Large intestine (tissue), 3 donors: ENCODE data around the gene SLC26A11. TPM values are rescaled to one million over a fixed set of nuclear protein-coding genes. Genes with fewer than 3 reads are reported as not detected.

Source experiments
- DNase-seq, 2 donors: peaks; one replicate each; pipeline versions ENCODE4 v3.0.0 to v3.0.0-alpha.2; 2013
- H3K27ac ChIP-seq: one replicate; pipeline ENCODE4 v1.5.1; 2013; ENCODE audit warnings: low read length
- H3K27me3 ChIP-seq: 2 replicates; pipeline ENCODE4 v1.6.1; 2013; ENCODE audit warnings: low read length; ENCODE audit not compliant: control insufficient read depth, insufficient read depth
- H3K36me3 ChIP-seq: 2 replicates; pipeline ENCODE4 v1.6.1; 2013; ENCODE audit warnings: low read length; ENCODE audit not compliant: control insufficient read depth, insufficient read depth
- H3K4me1 ChIP-seq: one replicate; pipeline ENCODE4 v1.6.1; 2013; ENCODE audit warnings: low read length; ENCODE audit not compliant: control insufficient read depth, insufficient read depth
- H3K4me3 ChIP-seq: one replicate; pipeline ENCODE4 v1.5.1; 2013; ENCODE audit warnings: low read length
- H3K9me3 ChIP-seq: one replicate; pipeline ENCODE4 v1.6.1; 2013; ENCODE audit warnings: mild to moderate bottlenecking, low read depth, low read length, moderate library complexity; ENCODE audit not compliant: control insufficient read depth
- WGBS: methylation state at CpG from one replicate; pipeline ENCODE4 v1.1.5; 2013; ENCODE audit warnings: low lambda C conversion rate; ENCODE audit not compliant: insufficient coverage; 5-methylcytosine and 5-hydroxymethylcytosine counted together
- polyA plus RNA-seq: library from polyadenylated mRNA; unstranded; fragments of 120-200 nt; gene quantifications from one replicate; pipeline ENCODE4 v1.2.1, GENCODE V29; 2013

The SLC26A11 gene
- polyA plus RNA-seq, 1 donor, result 82.8 TPM

DNA sequence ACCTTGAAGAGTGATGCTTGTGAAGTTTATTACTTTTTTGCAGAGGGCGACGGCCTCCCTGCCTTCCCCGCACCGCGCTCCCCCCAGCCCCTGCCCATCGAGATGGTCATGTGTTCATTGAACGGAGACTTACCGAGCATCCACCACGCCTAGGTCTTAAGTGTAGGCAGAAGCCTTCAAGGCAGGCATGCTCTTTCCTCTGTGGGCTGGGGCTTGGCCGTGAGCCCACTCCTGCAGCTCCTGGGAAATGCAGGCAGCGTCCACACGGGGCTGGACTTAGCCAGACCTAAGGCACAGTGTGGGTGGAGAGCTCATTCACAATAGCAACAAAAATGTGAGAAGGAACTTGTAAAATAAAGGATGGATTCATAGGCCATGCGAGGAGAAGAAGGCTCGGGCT, 59.7 kb downstream of the SLC26A11 start:
- H3K27ac ChIP-seq, result no peak overlapping the region
- H3K4me3 ChIP-seq, result no peak overlapping the region
- WGBS, result 87% methylated on average over 3 of the region's 14 CpGs
- H3K4me1 ChIP-seq, result no peaks in the 10 kb centered on the region
- H3K9me3 ChIP-seq, result no peaks in the 10 kb centered on the region
- no peaks in the 10 kb centered on the region for H3K27me3 ChIP-seq
- peaks cover 47% of the 10 kb centered on the region for H3K36me3 ChIP-seq
- peak in 1 of 2 donors; percentile 13 for DNase-seq

DNA sequence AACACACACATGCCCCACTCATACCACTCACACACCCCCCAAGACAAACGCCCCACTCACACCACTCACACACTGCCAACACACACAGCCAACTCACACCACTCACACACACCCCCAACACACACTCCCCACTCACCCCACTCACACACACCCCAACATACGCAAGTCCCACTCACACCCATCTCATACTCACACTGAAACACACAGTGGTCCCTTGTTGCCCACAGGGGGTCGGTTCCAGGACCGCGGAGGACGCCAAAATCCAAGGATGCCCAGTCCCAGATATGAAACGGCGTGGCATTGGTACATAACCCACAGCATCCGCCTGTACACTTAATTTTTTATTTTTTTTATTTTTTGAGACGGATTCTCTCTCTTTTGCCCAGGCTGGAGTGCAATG, 61.3 kb downstream of the SLC26A11 start:
- DNase-seq, result no peak
- no CpG with 5 or more reads among the region's 10 CpGs for WGBS
- no peak overlapping the region for H3K27ac ChIP-seq
- H3K36me3 ChIP-seq, result peaks cover 47% of the 10 kb centered on the region
- no peaks in the 10 kb centered on the region for H3K4me1 ChIP-seq
- H3K9me3 ChIP-seq, result no peaks in the 10 kb centered on the region
- no peaks in the 10 kb centered on the region for H3K27me3 ChIP-seq
- no peak overlapping the region for H3K4me3 ChIP-seq

DNA sequence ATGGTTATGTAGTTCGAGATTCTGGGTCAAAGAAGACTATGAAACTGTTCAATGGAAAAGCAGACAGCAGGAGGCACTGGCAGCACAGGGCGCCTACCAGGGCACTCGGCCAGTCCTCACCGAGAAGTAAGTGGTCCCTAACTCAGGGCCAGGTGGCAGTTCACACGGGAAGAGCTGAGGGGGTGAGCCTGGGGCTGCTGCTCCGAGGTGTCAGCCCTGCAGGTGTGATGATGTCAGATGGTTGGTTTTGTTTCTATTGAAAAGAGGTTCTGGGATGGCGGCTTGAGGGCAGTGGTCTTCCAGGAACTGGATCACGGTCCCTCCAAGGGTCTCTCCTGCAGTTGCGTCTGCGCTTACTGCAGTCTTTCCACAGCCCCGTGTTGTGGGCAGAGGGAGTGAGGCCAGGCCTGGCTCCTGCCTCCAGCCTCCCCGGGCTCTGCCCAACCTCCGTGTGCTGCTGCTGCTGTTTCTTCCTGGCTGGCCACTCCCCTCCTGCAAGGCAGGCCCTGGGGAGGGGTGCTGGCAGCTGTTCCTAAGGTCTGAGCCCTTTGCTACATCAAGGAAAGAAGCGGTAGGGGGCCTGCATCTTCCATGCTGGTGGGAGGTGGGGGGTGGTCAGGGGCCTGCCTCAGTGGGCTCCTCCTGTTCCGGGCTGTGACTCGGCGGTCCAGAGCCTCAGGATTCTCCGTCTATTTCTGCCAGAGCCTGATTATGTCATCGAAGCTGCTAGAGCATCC, 63.1 kb downstream of the SLC26A11 start:
- DNase-seq, result no peak
- no peaks in the 10 kb centered on the region for H3K9me3 ChIP-seq
- no CpG with 5 or more reads among the region's 19 CpGs for WGBS
- no peaks in the 10 kb centered on the region for H3K27me3 ChIP-seq
- no peaks in the 10 kb centered on the region for H3K4me1 ChIP-seq
- no peak overlapping the region for H3K4me3 ChIP-seq
- H3K27ac ChIP-seq, result no peak overlapping the region
- H3K36me3 ChIP-seq, result peaks cover 51% of the 10 kb centered on the region

DNA sequence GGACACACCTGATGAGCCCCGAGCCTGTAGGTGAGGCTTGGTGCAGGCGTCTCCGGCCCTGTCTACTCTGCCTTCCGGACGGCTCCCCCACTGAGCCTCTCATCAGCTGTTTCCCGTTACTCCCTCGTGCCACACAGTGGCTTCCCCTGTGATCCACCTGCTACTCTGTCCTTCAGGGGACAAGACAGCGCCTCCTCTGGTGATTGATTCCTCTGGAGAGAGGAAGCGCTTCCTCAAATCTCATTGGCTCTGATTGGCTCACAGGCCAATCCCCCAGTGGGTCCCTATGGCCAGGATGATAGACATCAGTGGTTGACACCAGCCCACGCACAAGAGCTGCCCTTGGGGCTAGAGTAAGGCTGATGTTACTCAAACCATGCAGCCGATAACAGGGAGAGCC, 64.4 kb downstream of the SLC26A11 start:
- H3K36me3 ChIP-seq, result peaks cover 54% of the 10 kb centered on the region
- no peaks in the 10 kb centered on the region for H3K9me3 ChIP-seq
- H3K27ac ChIP-seq, result no peak overlapping the region
- no peak for DNase-seq
- no CpG with 5 or more reads among the region's 11 CpGs for WGBS
- H3K4me1 ChIP-seq, result no peaks in the 10 kb centered on the region
- no peaks in the 10 kb centered on the region for H3K27me3 ChIP-seq
- H3K4me3 ChIP-seq, result no peak overlapping the region

DNA sequence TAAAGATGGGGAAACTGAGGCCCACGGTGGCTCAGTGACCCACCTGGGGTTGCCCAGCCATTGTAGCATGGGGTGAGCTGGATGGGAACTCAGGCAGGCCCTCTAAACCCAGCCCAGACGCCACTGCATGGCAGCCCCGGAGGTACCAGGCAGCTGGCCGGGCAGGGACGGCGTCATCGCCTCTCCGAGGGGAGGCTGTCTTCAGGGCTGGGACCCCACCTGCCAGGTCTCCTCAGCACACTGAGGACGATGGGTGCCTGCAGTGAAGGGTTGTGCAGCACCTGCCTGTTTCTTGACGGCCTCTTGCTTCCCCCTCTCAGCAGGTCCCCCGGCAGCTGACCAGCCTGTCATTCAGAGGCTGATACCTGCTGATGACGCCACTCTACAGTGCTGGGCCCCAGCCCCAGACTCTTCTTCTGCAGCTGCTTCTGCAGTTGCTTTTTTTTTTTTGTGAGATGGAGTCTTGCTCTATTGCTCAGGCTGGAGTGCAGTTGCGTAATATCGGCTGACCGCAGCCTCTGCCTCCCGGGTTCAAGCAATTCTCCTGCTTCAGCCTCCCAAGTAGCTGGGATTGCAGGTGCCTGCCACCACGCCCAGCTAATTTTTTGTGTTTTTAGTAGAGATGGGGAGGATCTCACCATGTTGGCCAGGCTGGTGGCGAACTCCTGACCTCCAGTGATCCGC, 65.2 kb downstream of the SLC26A11 start:
- Histone ChIP-seq H3K4me1 (no peaks in the 10 kb centered on the region), H3K36me3 (peaks cover 58% of the 10 kb centered on the region), H3K27ac (no peak overlapping the region), H3K4me3 (no peak overlapping the region), H3K27me3 (no peaks in the 10 kb centered on the region), H3K9me3 (no peaks in the 10 kb centered on the region)
- no peak for DNase-seq
- WGBS, result no CpG with 5 or more reads among the region's 19 CpGs

DNA sequence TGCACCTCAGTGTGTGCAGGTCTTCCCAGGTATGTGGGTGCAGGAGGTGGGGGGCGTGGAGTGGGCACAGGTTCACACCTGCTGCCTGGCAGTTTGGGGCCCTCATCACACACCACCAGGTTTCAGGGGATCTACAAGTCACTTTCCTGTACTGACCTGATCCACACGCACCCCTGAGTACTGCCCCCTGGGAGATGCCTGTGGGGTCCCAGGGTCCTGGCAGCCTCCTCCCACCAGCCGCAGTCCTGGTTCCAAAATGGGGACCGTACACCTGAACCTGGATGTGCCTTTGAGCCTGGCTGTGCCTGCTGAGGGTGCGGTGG, 66.4 kb downstream of the SLC26A11 start:
- H3K4me3 ChIP-seq, result no peak overlapping the region
- no peaks in the 10 kb centered on the region for H3K4me1 ChIP-seq
- H3K27ac ChIP-seq, result no peak overlapping the region
- H3K36me3 ChIP-seq, result peaks cover 59% of the 10 kb centered on the region
- no CpG with 5 or more reads among the region's 5 CpGs for WGBS
- no peaks in the 10 kb centered on the region for H3K27me3 ChIP-seq
- H3K9me3 ChIP-seq, result no peaks in the 10 kb centered on the region
- no peak for DNase-seq

DNA sequence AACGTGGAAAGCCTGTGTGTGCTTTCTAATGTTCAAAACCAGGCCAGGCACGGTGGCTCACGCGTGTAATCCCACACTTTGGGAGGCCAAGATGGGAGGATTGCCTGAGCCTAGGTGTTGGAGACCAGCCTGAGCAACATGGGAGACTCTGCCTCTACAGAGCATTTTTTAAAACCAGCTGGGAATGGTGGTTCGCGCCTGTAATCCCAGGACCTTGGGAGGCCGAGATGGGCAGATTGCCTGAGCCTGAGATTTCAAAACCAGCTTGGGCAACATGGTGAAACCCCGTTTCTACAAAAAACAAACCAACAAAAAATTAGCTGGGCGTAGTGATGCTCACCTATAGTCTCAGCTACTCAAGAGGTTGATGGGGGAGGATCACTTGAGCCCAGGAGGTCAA, 66.8 kb downstream of the SLC26A11 start:
- Histone ChIP-seq H3K4me1 (no peaks in the 10 kb centered on the region), H3K36me3 (peaks cover 60% of the 10 kb centered on the region), H3K9me3 (no peaks in the 10 kb centered on the region), H3K4me3 (no peak overlapping the region), H3K27ac (no peak overlapping the region), H3K27me3 (no peaks in the 10 kb centered on the region)
- no CpG with 5 or more reads among the region's 9 CpGs for WGBS
- DNase-seq, result no peak

DNA sequence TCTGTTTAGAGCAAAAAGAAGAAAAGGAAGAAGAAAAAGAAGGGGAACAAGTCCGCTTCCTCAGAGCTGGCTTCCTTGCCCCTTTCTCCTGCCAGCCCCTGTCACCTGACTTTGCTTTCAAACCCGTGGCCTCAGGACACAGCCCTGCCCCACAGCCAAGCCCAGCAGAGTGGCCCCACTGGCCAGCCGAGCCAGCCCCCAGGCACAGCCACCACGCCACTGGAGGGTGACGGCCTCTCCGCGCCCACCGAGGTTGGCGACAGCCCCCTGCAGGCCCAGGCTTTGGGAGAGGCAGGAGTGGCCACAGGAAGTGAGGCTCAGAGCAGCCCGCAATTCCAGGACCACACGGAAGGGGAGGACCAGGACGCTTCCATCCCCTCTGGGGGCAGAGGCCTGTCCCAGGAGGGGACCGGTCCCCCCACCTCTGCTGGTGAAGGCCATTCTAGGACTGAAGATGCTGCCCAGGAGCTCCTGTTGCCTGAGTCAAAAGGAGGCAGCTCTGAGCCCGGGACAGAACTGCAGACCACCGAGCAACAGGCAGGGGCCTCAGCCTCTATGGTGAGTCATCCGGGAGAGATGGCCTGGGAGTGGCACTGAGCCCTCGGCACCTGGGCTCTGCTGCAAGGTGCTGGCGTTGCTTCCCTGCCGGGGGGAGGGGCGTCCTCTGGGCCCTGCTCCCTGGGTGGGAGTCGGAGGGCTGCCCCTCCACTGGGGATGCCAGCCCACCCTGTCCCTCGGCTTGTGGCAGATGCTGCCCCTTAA, 67.8 kb downstream of the SLC26A11 start:
- Histone ChIP-seq H3K9me3 (no peaks in the 10 kb centered on the region), H3K36me3 (peaks cover 67% of the 10 kb centered on the region), H3K27ac (no peak overlapping the region), H3K27me3 (no peaks in the 10 kb centered on the region), H3K4me1 (no peaks in the 10 kb centered on the region), H3K4me3 (no peak overlapping the region)
- WGBS, result no CpG with 5 or more reads among the region's 22 CpGs
- DNase-seq, result no peak

DNA sequence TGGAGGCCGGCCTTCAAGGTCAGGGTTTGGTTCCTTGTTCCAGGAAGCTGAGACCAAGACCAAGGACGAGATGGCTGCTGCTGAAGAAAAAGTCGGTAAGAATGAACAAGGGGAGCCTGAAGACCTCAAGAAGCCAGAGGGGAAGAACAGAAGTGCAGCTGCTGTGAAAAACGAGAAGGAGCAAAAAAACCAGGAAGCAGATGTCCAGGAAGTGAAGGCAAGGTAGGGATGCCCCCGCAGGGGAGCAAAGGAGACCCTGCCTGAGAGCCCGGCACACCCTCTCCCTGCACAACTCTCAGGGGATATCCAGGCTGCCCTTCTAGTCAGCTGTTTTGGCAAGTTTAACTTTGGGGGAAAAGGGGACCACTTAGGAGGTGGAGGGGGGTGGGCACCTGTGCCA, 69.4 kb downstream of the SLC26A11 start:
- Histone ChIP-seq H3K27ac (no peak overlapping the region), H3K4me1 (no peaks in the 10 kb centered on the region), H3K4me3 (no peak overlapping the region), H3K9me3 (no peaks in the 10 kb centered on the region), H3K36me3 (peaks cover 75% of the 10 kb centered on the region), H3K27me3 (no peaks in the 10 kb centered on the region)
- no peak for DNase-seq
- no CpG with 5 or more reads among the region's 6 CpGs for WGBS

DNA sequence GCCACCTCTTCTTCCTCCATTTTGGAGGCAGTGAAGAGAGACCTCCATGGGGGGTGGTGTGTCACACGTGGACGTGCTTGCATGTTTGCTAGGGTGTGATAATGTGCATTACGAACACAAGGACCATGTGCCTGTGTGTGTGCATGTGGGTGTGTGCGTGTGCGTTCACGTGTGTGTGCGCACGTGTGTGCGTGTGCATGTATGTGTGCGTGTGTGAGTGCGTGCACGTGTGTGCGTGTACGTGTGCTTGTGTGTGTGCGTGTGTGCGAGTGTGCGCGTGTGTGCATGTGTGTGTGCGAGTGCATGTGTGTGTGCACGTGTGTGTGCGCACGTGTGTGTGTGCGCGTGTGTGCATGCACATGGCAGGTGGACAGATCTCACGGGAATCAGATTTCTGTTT, 69.9 kb downstream of the SLC26A11 start:
- WGBS, result 100% methylated on average over 4 of the region's 25 CpGs

More for the DNA sequence above, 69.9 kb downstream of the SLC26A11 start:
- Histone ChIP-seq H3K9me3 (no peaks in the 10 kb centered on the region), H3K4me3 (no peak overlapping the region), H3K27ac (no peak overlapping the region), H3K4me1 (no peaks in the 10 kb centered on the region), H3K27me3 (no peaks in the 10 kb centered on the region), H3K36me3 (peaks cover 77% of the 10 kb centered on the region)
- DNase-seq, result no peak
